Left lung (tissue), 14 donors: ENCODE data around the gene TMEM185A. TPM values are rescaled to one million over a fixed set of nuclear protein-coding genes. Genes with fewer than 3 reads are reported as not detected.
"Not testable (repeated sequence)": the region's sequence is repeated elsewhere in the genome, so short reads cannot be mapped to it uniquely, and the experiment has no call there.

ENCODE experiments used
- ATAC-seq: fragments of 200-7000 bp; cut with Tn5 transposase; one replicate; pipeline ENCODE4 v1.9.1; 2020; ENCODE audit warnings: moderate library complexity
- DNase-seq, 4 donors: peaks; one replicate each; pipeline ENCODE4 v3.0.0-alpha.2; 2013 to 2020
- H3K27ac ChIP-seq, 2 donors: fragments of 200-600 bp; sonication (generic) in 1 of 2; one replicate each; pipeline versions ENCODE4 v1.5.0 to v1.8.0; 2020 to 2021
- H3K27me3 ChIP-seq, 2 donors: fragments of 200-600 bp; sonication (generic) in 1 of 2; one replicate each; pipeline versions ENCODE4 v1.5.0 to v1.8.0; 2020 to 2021
- H3K36me3 ChIP-seq, 2 donors: fragments of 200-600 bp; sonication (generic) in 1 of 2; one replicate each; pipeline versions ENCODE4 v1.5.0 to v1.8.0; 2020 to 2021
- H3K4me1 ChIP-seq, 2 donors: fragments of 200-600 bp; one replicate each; pipeline ENCODE4 v1.8.0; 2021
- H3K4me3 ChIP-seq, 2 donors: fragments of 200-600 bp; sonication (generic) in 1 of 2; one replicate each; pipeline versions ENCODE4 v1.5.0 to v1.8.0; 2020 to 2021; ENCODE audit warnings: mild to moderate bottlenecking in 1 of 2
- H3K9me3 ChIP-seq, 2 donors: fragments of 200-600 bp; sonication (generic) in 1 of 2; one replicate each; pipeline versions ENCODE4 v1.5.0 to v1.8.0; 2020 to 2021
- CTCF ChIP-seq, 2 donors: fragments of 200-600 bp; sonication (generic) in 1 of 2; IDR thresholded peaks; one replicate each; pipeline versions ENCODE4 v1.5.0 to v1.8.0; 2021; ENCODE audit warnings: antibody characterized with exemption in 2 of 2
- intact Hi-C, 2 donors: fragments of 100-400 bp; cut with DNase I; formaldehyde crosslinking; loops; one replicate each; pipeline versions ENCODE4 v1.11.2 to v1.14.2; 2022
- long read RNA-seq, 12 donors: library from polyadenylated mRNA in 2 of 12; unstranded in 2 of 12; transcript quantifications; one replicate each; pipeline ENCODE4 v2.0.0 and lab custom pipeline, GENCODE V29; 2019 to 2026
- polyA plus RNA-seq, 6 donors: library from polyadenylated mRNA; unstranded; fragments of 120-200 nt; gene quantifications; one replicate each; pipeline ENCODE4 v1.2.1, GENCODE V29; 2013; ENCODE audit not compliant: insufficient read length in 6 of 6
- total RNA-seq, 2 donors: library from RNA; stranded (reverse); fragmentation: NEBNext Ultra II Directional; extraction: Animal tissue kit (Norgen Biotek cat#: 25700); gene quantifications; one replicate each; pipeline ENCODE4 v1.2.1, GENCODE V29; 2021
- donor health status: DM: no; HTN: yes; CAD: no.
- donor health status: DM: no; HTN: no; CAD: no.

Gene TMEM185A
- total RNA-seq: 10 to 100 TPM; 20.0 to 20.7 TPM
- 10 to 100 TPM; 38.4 to 41.6 (median 40.9) TPM for polyA plus RNA-seq
- long read RNA-seq, donor 1, transcript TMEM185A-204 (4 exons, 903 nt): major isoform, 5 of 10 reads
- long read RNA-seq, donor 1, partial matches to known transcripts: 0 of 10 reads
- long read RNA-seq, donor 1, other reads (novel, unspliced or antisense): 0 of 10 reads
- long read RNA-seq, donor 2, partial matches to known transcripts: 0 of 6 reads
- long read RNA-seq, donor 2, other reads (novel, unspliced or antisense): 0 of 6 reads
- long read RNA-seq, donor 3, partial matches to known transcripts: 0 of 6 reads
- long read RNA-seq, donor 3, other reads (novel, unspliced or antisense): 0 of 6 reads
- long read RNA-seq, donor 4, partial matches to known transcripts: 2 of 4 reads
- long read RNA-seq, donor 4, other reads (novel, unspliced or antisense): 1 of 4 reads
- long read RNA-seq, donor 5, partial matches to known transcripts: 0 of 7 reads
- long read RNA-seq, donor 5, other reads (novel, unspliced or antisense): 0 of 7 reads
- long read RNA-seq, donor 6, partial matches to known transcripts: 0 of 4 reads
- long read RNA-seq, donor 6, other reads (novel, unspliced or antisense): 0 of 4 reads
- long read RNA-seq, donor 7, partial matches to known transcripts: 0 of 3 reads
- long read RNA-seq, donor 7, other reads (novel, unspliced or antisense): 0 of 3 reads
- long read RNA-seq, donor 8, transcript TMEM185A-207 (7 exons, 2,840 nt): major isoform, 8 of 12 reads
- long read RNA-seq, donor 8, partial matches to known transcripts: 0 of 12 reads
- long read RNA-seq, donor 8, other reads (novel, unspliced or antisense): 0 of 12 reads
- long read RNA-seq, donor 9: 0 reads
- long read RNA-seq, donor 10, partial matches to known transcripts: 0 of 1 reads
- long read RNA-seq, donor 10, other reads (novel, unspliced or antisense): 0 of 1 reads
- long read RNA-seq, donor 11, transcript TMEM185A-207 (7 exons, 2,840 nt): major isoform, 6 of 6 reads
- long read RNA-seq, donor 11, partial matches to known transcripts: 0 of 6 reads
- long read RNA-seq, donor 11, other reads (novel, unspliced or antisense): 0 of 6 reads
- long read RNA-seq, donor 12, partial matches to known transcripts: 0 of 5 reads
- long read RNA-seq, donor 12, other reads (novel, unspliced or antisense): 0 of 5 reads

- Histone ChIP-seq H3K4me3 (peak within 1 kb of the TSS; percentile 61 to 71), H3K27me3 (no peaks in the 10 kb centered on the region), H3K9me3 (no peaks in the 10 kb centered on the region), H3K4me1 (peaks cover 0 to 7% of the 10 kb centered on the region in 2 donors), H3K36me3 (no peaks in the 10 kb centered on the region), H3K27ac (peak within 1 kb of the TSS; percentile 26 to 61)
- intact Hi-C loops: no loop called here
- ATAC-seq (peak; percentile 90), DNase-seq (peak; percentile 40 to 91 (median 66))
- TF ChIP-seq CTCF (IDR thresholded peaks at IDR 0.05): no peak
These were observed at the start of gene TMEM185A for GRCh38 chrX:149631234-149632165. TSS of gene TMEM185A (minus strand) at chrX:149631792. CDS start at chrX:149631580, 212 bp downstream.

- no peaks in the 10 kb centered on the region for H3K36me3 ChIP-seq
- intact Hi-C loops: loop anchor here in 1 of 2 donors (10.0 kb wide), 1 partner anchor 184 kb away; no protein-coding TSS in a partner anchor
- ATAC-seq: no peak
- no peaks in the 10 kb centered on the region for H3K27me3 ChIP-seq
- no peaks in the 10 kb centered on the region for H3K9me3 ChIP-seq
- no peaks in the 10 kb centered on the region for H3K4me1 ChIP-seq
- H3K4me3 ChIP-seq: no peak overlapping the region
- no peak for DNase-seq
- no peak for TF ChIP-seq CTCF (IDR thresholded peaks at IDR 0.05)
- no peak overlapping the region for H3K27ac ChIP-seq
These were observed 49.6 kb upstream of the TMEM185A start for GRCh38 chrX:149681182-149681581.

- H3K4me1 ChIP-seq, H3K27ac ChIP-seq, ATAC-seq, H3K27me3 ChIP-seq, H3K4me3 ChIP-seq, intact Hi-C loops, H3K36me3 ChIP-seq, DNase-seq, H3K9me3 ChIP-seq: not testable (repeated sequence)
These were observed 47.6 kb upstream of the TMEM185A start for GRCh38 chrX:149679164-149679678.

- ATAC-seq, H3K4me1 ChIP-seq, intact Hi-C loops, H3K4me3 ChIP-seq, H3K27ac ChIP-seq, H3K27me3 ChIP-seq, H3K9me3 ChIP-seq, DNase-seq, H3K36me3 ChIP-seq: not testable (repeated sequence)
These were observed 44.0 kb upstream of the TMEM185A start for GRCh38 chrX:149675554-149675953.

GRCh38 chrX:149675088-149675487 lies 43.5 kb upstream of the TMEM185A start:
- H3K4me1 ChIP-seq, H3K36me3 ChIP-seq, H3K27me3 ChIP-seq, H3K27ac ChIP-seq, intact Hi-C loops, ATAC-seq, H3K4me3 ChIP-seq, H3K9me3 ChIP-seq, DNase-seq: not testable (repeated sequence)

GRCh38 chrX:149660613-149661012 lies 29.0 kb upstream of the TMEM185A start:
- intact Hi-C loops, DNase-seq: not testable (repeated sequence)

GRCh38 chrX:149656260-149656884 lies 24.8 kb upstream of the TMEM185A start:
- H3K27me3 ChIP-seq, H3K4me3 ChIP-seq, H3K4me1 ChIP-seq, H3K27ac ChIP-seq, H3K9me3 ChIP-seq, H3K36me3 ChIP-seq, intact Hi-C loops, DNase-seq: not testable (repeated sequence)
- ATAC-seq: peak; percentile 29

More at GRCh38 chrX:149660613-149661012, 29.0 kb upstream of the TMEM185A start:
- H3K4me1 ChIP-seq, H3K27ac ChIP-seq, H3K4me3 ChIP-seq, H3K27me3 ChIP-seq, H3K36me3 ChIP-seq, ATAC-seq, H3K9me3 ChIP-seq: not testable (repeated sequence)
